Central memory CD8-positive, alpha-beta T cell (primary cell): ENCODE measurements around the gene PKN1.

ENCODE experiments used
- ATAC-seq: fragments of 150-1000 bp; cut with Tn5 transposase; replicated peaks from 2 replicates; pipeline ENCODE4 v1.10.0; 2022; ENCODE audit warnings: mild to moderate bottlenecking, moderate FRiP score, moderate number of reproducible peaks; ENCODE audit not compliant: poor library complexity, severe bottlenecking; ENCODE audit errors: extremely low read depth
- DNase-seq, 2 donors: peaks; one replicate each; pipeline ENCODE4 v3.0.0; 2021; ENCODE audit warnings: low spot score in 2 of 2
- H3K27ac Mint-ChIP-seq: one replicate; pipeline ENCODE4 v1.8.0; 2022; ENCODE audit warnings: low read depth, mild to moderate bottlenecking, moderate library complexity, mixed read lengths
- H3K27me3 Mint-ChIP-seq: one replicate; pipeline ENCODE4 v1.8.0; 2022; ENCODE audit warnings: mixed read lengths
- H3K36me3 Mint-ChIP-seq: one replicate; pipeline ENCODE4 v1.8.0; 2022; ENCODE audit warnings: mild to moderate bottlenecking, moderate library complexity, mixed read lengths; ENCODE audit not compliant: insufficient read depth
- H3K4me1 Mint-ChIP-seq: one replicate; pipeline ENCODE4 v1.8.0; 2022; ENCODE audit warnings: mixed read lengths
- H3K4me3 Mint-ChIP-seq: one replicate; pipeline ENCODE4 v1.8.0; 2022; ENCODE audit warnings: mild to moderate bottlenecking, moderate library complexity, mixed read lengths
- H3K9me3 Mint-ChIP-seq: one replicate; pipeline ENCODE4 v1.8.0; 2022; ENCODE audit warnings: mixed read lengths

The PKN1 gene

GRCh38 chr19:14410091-14411051, 22.7 kb upstream of the PKN1 start:
- H3K36me3 Mint-ChIP-seq = peaks cover 94% of the 10 kb centered on the region
- peaks cover 76% of the 10 kb centered on the region for H3K4me1 Mint-ChIP-seq
- DNase-seq (peak in 1 of 2 donors; percentile 68), ATAC-seq (peak; percentile 69)
- no peaks in the 10 kb centered on the region for H3K9me3 Mint-ChIP-seq
- peak overlapping the region; percentile 76 for H3K4me3 Mint-ChIP-seq
- peak overlapping the region; percentile 95 for H3K27ac Mint-ChIP-seq
- H3K27me3 Mint-ChIP-seq = no peaks in the 10 kb centered on the region

DNA sequence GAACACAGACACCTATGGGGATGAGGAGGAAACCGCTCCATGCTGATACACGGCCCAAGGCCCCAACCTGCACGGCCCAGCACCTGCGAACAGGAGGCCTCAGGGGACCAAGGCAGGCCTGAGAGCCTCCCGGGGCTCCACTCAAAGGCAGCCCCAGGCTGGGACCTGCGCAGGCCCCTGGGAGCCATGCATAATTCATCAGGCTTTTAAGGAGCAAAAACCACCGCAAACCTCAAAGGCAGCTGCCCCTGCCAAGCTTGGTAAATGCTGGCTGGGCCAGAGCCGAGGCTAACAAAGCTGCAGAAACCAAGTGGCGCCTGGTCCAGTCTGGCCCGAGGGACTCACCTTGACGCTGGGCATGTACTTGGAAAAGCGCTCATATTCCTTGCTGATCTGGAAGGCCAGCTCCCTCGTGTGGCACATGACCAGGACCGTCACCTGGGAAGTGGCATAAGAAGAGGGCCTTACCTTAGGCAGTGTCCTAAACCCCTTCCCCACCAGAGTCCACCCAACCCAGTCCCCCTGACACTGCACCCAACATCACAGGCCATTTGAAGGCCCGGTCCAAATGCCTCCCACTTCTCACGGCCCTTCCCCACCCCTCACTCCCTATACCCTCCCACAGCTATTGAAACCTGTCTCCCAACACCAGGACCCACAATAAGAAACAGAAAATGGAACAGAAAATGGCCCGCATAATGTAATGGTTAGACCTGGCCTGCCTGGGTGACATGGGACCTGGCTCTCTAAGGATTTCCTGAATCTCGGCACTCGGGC, 21.8 kb upstream of the PKN1 start:
- no peaks in the 10 kb centered on the region for H3K9me3 Mint-ChIP-seq
- no peaks in the 10 kb centered on the region for H3K27me3 Mint-ChIP-seq
- no peak for ATAC-seq
- H3K36me3 Mint-ChIP-seq = peaks cover 94% of the 10 kb centered on the region
- no peak for DNase-seq
- H3K4me3 Mint-ChIP-seq = peak overlapping the region; percentile 76
- H3K4me1 Mint-ChIP-seq = peaks cover 84% of the 10 kb centered on the region
- H3K27ac Mint-ChIP-seq = peak overlapping the region; percentile 95

- Mint-ChIP-seq H3K4me1 (peaks cover 84% of the 10 kb centered on the region), H3K9me3 (no peaks in the 10 kb centered on the region), H3K4me3 (peak overlapping the region; percentile 76), H3K36me3 (peaks cover 92% of the 10 kb centered on the region), H3K27ac (peak overlapping the region; percentile 95), H3K27me3 (no peaks in the 10 kb centered on the region)
- no peak for ATAC-seq
- DNase-seq = no peak
Observed at GRCh38 chr19:14411938-14412245, 21.2 kb upstream of the PKN1 start.

DNA sequence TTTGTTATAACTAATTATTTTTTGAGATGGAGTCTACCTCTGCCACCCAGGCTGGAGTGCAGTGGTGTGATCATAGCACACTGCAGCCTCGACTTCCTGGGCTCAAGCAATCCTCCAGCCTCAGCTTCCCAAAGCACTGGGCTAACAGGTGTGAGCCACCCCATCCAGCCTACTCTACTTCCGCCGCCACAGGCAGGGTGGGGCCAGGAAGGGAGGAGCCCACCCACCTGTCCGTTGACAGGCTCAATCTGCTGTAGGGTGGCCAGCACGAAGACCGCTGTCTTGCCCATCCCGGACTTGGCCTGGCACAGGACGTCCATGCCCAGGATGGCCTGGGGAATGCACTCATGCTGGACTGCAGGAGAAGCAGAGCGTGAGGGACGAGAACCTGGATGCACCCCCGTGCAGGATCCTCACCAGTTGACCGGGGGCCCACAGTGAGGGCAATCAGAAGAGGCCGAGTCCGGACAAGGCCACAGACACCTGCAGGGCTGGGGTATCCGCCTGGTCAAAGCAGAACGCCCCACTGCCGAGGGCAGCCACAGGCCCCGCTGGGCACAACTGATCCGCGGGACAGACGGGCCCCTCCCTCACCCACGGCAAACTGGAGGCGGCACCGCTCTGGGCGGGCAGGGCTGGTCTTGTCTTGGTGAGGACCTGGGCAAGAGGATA, 20.6 kb upstream of the PKN1 start:
- DNase-seq (no peak), ATAC-seq (no peak)
- Mint-ChIP-seq H3K27ac (peak overlapping the region; percentile 95), H3K4me1 (peaks cover 82% of the 10 kb centered on the region), H3K4me3 (peak overlapping the region; percentile 76), H3K27me3 (no peaks in the 10 kb centered on the region), H3K36me3 (peaks cover 90% of the 10 kb centered on the region), H3K9me3 (no peaks in the 10 kb centered on the region)

GRCh38 chr19:14412996-14413692, 20.0 kb upstream of the PKN1 start:
- Mint-ChIP-seq H3K36me3 (peaks cover 87% of the 10 kb centered on the region), H3K4me1 (peaks cover 81% of the 10 kb centered on the region), H3K4me3 (peak overlapping the region; percentile 76), H3K9me3 (no peaks in the 10 kb centered on the region), H3K27me3 (no peaks in the 10 kb centered on the region), H3K27ac (peak overlapping the region; percentile 82)
- DNase-seq = no peak
- ATAC-seq = no peak

DNA sequence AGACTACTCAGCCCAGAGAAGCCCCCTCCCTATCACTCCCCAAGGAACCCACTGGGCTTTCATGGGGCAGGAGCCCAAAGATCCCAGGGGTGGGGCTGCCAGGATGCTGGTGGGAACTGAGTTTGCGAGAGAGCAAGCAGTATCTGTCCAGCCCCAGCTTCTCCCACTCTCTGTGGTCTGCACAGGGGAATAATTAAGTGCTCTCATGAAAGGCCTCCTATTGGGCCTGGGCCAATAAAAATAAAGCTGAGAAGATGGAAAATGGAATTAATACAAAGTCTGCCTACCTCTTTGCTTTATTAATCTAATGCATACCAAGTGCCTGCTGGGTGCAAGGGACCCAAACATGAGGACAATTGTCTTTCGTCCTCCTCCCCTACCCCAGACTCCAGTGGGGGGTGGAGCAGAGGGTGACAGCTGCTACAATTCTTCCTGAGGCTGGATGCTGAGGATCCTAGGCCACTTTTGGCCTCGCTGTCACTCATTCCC, 19.4 kb upstream of the PKN1 start:
- Mint-ChIP-seq H3K4me3 (peak overlapping the region; percentile 76), H3K27me3 (no peaks in the 10 kb centered on the region), H3K9me3 (no peaks in the 10 kb centered on the region), H3K27ac (peak overlapping the region; percentile 82), H3K36me3 (peaks cover 87% of the 10 kb centered on the region), H3K4me1 (peaks cover 77% of the 10 kb centered on the region)
- ATAC-seq (no peak), DNase-seq (no peak)

GRCh38 chr19:14414926-14415690, 18.0 kb upstream of the PKN1 start:
- H3K4me1 Mint-ChIP-seq = peaks cover 75% of the 10 kb centered on the region
- H3K27ac Mint-ChIP-seq = peak overlapping the region; percentile 98

GRCh38 chr19:14416817-14417231, 16.3 kb upstream of the PKN1 start:
- H3K4me1 Mint-ChIP-seq = peaks cover 60% of the 10 kb centered on the region
- peak overlapping the region; percentile 98 for H3K27ac Mint-ChIP-seq
- no peak for DNase-seq
- H3K4me3 Mint-ChIP-seq = peak overlapping the region; percentile 88
- ATAC-seq = no peak
- no peaks in the 10 kb centered on the region for H3K27me3 Mint-ChIP-seq
- peaks cover 63% of the 10 kb centered on the region for H3K36me3 Mint-ChIP-seq
- H3K9me3 Mint-ChIP-seq = no peaks in the 10 kb centered on the region

More at GRCh38 chr19:14414926-14415690, 18.0 kb upstream of the PKN1 start:
- Mint-ChIP-seq H3K27me3 (no peaks in the 10 kb centered on the region), H3K9me3 (no peaks in the 10 kb centered on the region), H3K36me3 (peaks cover 80% of the 10 kb centered on the region), H3K4me3 (peak overlapping the region; percentile 38)
- ATAC-seq = no peak
- no peak for DNase-seq

DNA sequence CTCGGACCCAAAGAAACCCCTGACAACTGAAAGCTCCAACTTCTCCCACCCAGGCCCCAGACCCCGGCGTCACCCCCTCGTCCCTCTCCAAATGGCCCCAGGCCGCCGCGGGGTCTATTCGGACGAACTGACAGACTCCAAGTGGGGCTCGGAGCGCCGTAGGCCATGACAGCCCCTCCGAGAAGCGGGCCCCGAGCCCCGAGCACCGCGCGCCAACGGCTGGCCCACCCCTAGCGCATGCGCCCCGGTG, 14.3 kb upstream of the PKN1 start:
- Mint-ChIP-seq H3K27ac (peak overlapping the region; percentile 98), H3K36me3 (peaks cover 43% of the 10 kb centered on the region), H3K27me3 (no peaks in the 10 kb centered on the region), H3K4me3 (peak overlapping the region; percentile 88), H3K4me1 (peaks cover 42% of the 10 kb centered on the region), H3K9me3 (no peaks in the 10 kb centered on the region)
- DNase-seq (peak in 1 of 2 donors; percentile 67), ATAC-seq (peak; percentile 44)

- Mint-ChIP-seq H3K36me3 (peaks cover 39% of the 10 kb centered on the region), H3K4me1 (peaks cover 39% of the 10 kb centered on the region), H3K4me3 (peak within 1 kb of the TSS; percentile 88), H3K27ac (peak within 1 kb of the TSS; percentile 98), H3K9me3 (no peaks in the 10 kb centered on the region), H3K27me3 (no peaks in the 10 kb centered on the region)
- DNase-seq = peak; percentile 84 to 98
- peak; percentile 81 for ATAC-seq
Observed at GRCh38 chr19:14419106-14419813, 13.8 kb upstream of the PKN1 start, which contains the start of gene DDX39A. TSS of gene DDX39A (minus strand) at chr19:14419341. CDS start at chr19:14413220, 6,121 bp downstream.

- Mint-ChIP-seq H3K36me3 (no peaks in the 10 kb centered on the region), H3K4me3 (no peak overlapping the region), H3K27ac (no peak overlapping the region)
Observed at GRCh38 chr19:14425696-14426138, 7.4 kb upstream of the PKN1 start.

More at GRCh38 chr19:14425696-14426138, 7.4 kb upstream of the PKN1 start:
- Mint-ChIP-seq H3K4me1 (peaks cover 3% of the 10 kb centered on the region), H3K27me3 (no peaks in the 10 kb centered on the region), H3K9me3 (no peaks in the 10 kb centered on the region)
- DNase-seq (no peak), ATAC-seq (no peak)
